Psoas muscle (tissue), 8 donors: ENCODE measurements around the gene CBX3. TPM values are rescaled to one million over a fixed set of nuclear protein-coding genes. Genes with fewer than 3 reads are reported as not detected.

Source experiments
- ATAC-seq, 4 donors: fragments of 200-7000 bp; cut with Tn5 transposase; one replicate each; pipeline ENCODE4 v1.9.1; 2020; ENCODE audit warnings: moderate library complexity in 3 of 4, mild to moderate bottlenecking in 2 of 4
- DNase-seq, 2 donors: peaks; one replicate each; pipeline ENCODE4 v3.0.0-alpha.2; 2020
- H3K27ac ChIP-seq: fragments of 200-600 bp; one replicate; pipeline ENCODE4 v1.8.0; 2022
- H3K27me3 ChIP-seq, 3 donors: fragments of 200-600 bp in 1 of 3; one replicate each; pipeline versions ENCODE4 v1.6.1 to v1.8.0; 2013 to 2022; ENCODE audit warnings: low read length in 2 of 3, mild to moderate bottlenecking in 2 of 3, moderate library complexity in 1 of 3; ENCODE audit not compliant: insufficient read depth in 3 of 3
- H3K36me3 ChIP-seq, 2 donors: fragments of 200-600 bp in 1 of 2; one replicate each; pipeline versions ENCODE4 v1.6.1 to v1.8.0; 2013 to 2022; ENCODE audit warnings: low read depth in 1 of 2, mild to moderate bottlenecking in 1 of 2, moderate library complexity in 1 of 2; ENCODE audit not compliant: insufficient read depth in 1 of 2
- H3K4me1 ChIP-seq: fragments of 200-600 bp; one replicate; pipeline ENCODE4 v1.8.0; 2022
- H3K4me3 ChIP-seq: fragments of 200-600 bp; one replicate; pipeline ENCODE4 v1.8.0; 2022; ENCODE audit warnings: mild to moderate bottlenecking
- H3K9me3 ChIP-seq: fragments of 200-600 bp; one replicate; pipeline ENCODE4 v1.8.0; 2022
- WGBS, 3 donors: extraction: QIAGEN DNeasy Blood & Tissue Kit; methylation state at CpG; one replicate each; pipeline versions ENCODE4 v1.1.6 to v1.1.7; 2013; 5-methylcytosine and 5-hydroxymethylcytosine counted together
- intact Hi-C, 2 donors: fragments of 100-400 bp; cut with DNase I; formaldehyde crosslinking; loops; one replicate each; pipeline versions ENCODE4 v1.11.0 to v1.14.2; 2022
- polyA plus RNA-seq, 3 donors: library from polyadenylated mRNA; stranded (reverse); fragments of 200-250 nt; gene quantifications; one replicate each; pipeline ENCODE4 v1.2.3, GENCODE V29; 2013
- total RNA-seq, 4 donors: library from RNA; stranded (reverse); fragmentation: NEBNext Ultra II Directional in 2 of 4; extraction: Animal tissue kit (Norgen Biotek cat#: 25700) in 2 of 4; gene quantifications; one replicate each; pipeline versions ENCODE4 v1.2.1 to v1.2.4, GENCODE V29; 2021 to 2023
- TF ChIP-seq, protein P1 (sequence below): fragments of 200-600 bp; IDR thresholded peaks from one replicate; pipeline ENCODE4 v1.8.0; 2022; ENCODE audit warnings: antibody characterized with exemption
- donor health status: healthy with polysubstance abuse.
- donor health status: DM: no; HTN: no; CAD: no; lungs with moderate emphysema.
- donor health status: Bipolar disorder and iron deficiency.
- donor health status: healthy.
- donor health status: DM: yes; HTN: yes; CAD: no.
- donor health status: DM: no; HTN: no; CAD: no.
- donor health status: DM: no; HTN: no; CAD: no.
- donor health status: DM: yes; HTN: yes; CAD: no.

Gene CBX3
- total and polyA plus RNA-seq, 7 donors, result 45.3 to 97.0 (median 71.6) TPM

DNA sequence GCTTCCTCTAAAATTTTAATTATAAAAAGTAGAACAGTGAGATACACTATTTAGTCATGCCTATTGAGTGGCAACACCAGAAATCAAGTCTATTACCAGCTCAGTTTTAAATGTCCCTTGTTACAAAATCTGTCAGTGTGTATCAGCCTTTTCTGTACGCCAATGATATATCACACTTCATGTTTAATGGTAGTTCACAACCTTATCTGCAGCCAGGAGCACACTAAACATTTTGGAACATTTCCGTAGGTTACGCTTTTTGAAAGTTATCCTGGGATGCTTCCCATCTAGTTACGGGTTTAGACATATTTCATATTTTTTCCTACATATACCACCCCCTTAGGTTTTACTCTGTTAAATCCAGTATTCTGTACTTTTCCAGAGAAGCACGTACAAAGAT, 6.4 kb upstream of the CBX3 start:
- Histone ChIP-seq H3K9me3 (no peaks in the 10 kb centered on the region), H3K27me3 (no peaks in the 10 kb centered on the region), H3K4me3 (peak overlapping the region; percentile 90), H3K27ac (no peak overlapping the region), H3K4me1 (peaks cover 67% of the 10 kb centered on the region), H3K36me3 (peaks cover 20 to 87% of the 10 kb centered on the region in 2 donors)
- 75 to 84% (median 81%) methylated on average over 5 of the region's 5 CpGs for WGBS, 3 donors
- DNase-seq (no peak), ATAC-seq (no peak)
- TF ChIP-seq, protein P1, sequence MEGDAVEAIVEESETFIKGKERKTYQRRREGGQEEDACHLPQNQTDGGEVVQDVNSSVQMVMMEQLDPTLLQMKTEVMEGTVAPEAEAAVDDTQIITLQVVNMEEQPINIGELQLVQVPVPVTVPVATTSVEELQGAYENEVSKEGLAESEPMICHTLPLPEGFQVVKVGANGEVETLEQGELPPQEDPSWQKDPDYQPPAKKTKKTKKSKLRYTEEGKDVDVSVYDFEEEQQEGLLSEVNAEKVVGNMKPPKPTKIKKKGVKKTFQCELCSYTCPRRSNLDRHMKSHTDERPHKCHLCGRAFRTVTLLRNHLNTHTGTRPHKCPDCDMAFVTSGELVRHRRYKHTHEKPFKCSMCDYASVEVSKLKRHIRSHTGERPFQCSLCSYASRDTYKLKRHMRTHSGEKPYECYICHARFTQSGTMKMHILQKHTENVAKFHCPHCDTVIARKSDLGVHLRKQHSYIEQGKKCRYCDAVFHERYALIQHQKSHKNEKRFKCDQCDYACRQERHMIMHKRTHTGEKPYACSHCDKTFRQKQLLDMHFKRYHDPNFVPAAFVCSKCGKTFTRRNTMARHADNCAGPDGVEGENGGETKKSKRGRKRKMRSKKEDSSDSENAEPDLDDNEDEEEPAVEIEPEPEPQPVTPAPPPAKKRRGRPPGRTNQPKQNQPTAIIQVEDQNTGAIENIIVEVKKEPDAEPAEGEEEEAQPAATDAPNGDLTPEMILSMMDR, result no peak
- intact Hi-C loops, result loop anchor here in 1 of 2 donors (5.0 to 10.0 kb wide), 2 partner anchors 300 to 972 kb away; partner anchors contain the start of gene HOXA9

DNA sequence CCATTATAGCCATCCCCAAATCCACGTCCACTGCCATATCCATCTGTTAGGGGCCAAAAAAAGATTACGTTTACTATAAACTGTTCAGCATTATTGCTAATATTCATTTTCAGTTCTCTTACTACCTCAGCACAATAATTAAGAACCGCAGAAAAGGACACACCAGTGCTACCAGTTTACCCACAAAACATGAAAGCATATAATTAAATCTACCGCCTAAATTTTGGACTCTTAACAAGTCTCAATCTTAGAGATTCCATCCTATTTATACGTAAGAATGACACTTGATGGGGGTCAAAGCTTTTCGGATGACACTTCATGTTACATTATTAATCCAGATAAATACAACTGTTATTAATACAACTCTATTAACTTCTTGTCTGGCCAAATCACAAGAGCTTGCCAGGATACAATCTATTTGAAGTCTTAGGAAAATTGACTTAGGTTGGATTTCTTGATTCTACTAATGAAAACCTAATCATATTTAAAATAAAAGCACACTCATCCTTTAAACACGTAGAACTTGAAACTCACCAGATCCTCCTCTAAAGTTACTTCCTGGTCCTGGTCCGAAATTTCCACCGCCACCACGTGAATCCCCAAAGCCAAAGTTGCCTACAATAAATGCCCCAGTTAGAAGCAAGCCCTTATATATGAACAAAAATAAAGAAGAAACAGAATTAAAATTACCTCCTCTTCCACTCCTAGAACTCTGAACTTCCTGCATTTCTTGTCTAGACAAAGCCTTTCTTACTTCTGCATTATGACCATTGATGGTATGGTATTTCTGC, 5.5 kb upstream of the CBX3 start:
- WGBS, 3 donors, result 45 to 58% (median 49%) methylated on average over 10 of the region's 10 CpGs
- Histone ChIP-seq H3K27me3 (no peaks in the 10 kb centered on the region), H3K4me3 (peak overlapping the region; percentile 90), H3K9me3 (no peaks in the 10 kb centered on the region), H3K36me3 (peaks cover 13 to 78% of the 10 kb centered on the region in 2 donors), H3K4me1 (peaks cover 65% of the 10 kb centered on the region), H3K27ac (peak overlapping the region; percentile 55)
- intact Hi-C loops, result loop anchor here in 1 of 2 donors (5.0 to 10.0 kb wide), 2 partner anchors 301 to 971 kb away; partner anchors contain the start of gene HOXA9
- ATAC-seq, result no peak
- DNase-seq, result no peak
- TF ChIP-seq, protein P1, result no peak

GRCh38 chr7:26197153-26198115, 4.1 kb upstream of the CBX3 start:
- no peaks in the 10 kb centered on the region for H3K27me3 ChIP-seq
- intact Hi-C loops, result loop anchor here in 1 of 2 donors (5.0 to 10.0 kb wide), 2 partner anchors 303 to 970 kb away; partner anchors contain the start of gene HOXA9
- TF ChIP-seq, protein P1, result no peak
- H3K27ac ChIP-seq, result peak overlapping the region; percentile 97
- ATAC-seq (no peak), DNase-seq (no peak)
- H3K4me1 ChIP-seq, result peaks cover 53% of the 10 kb centered on the region
- WGBS, 3 donors, result 16 to 25% (median 17%) methylated on average over 5 of the region's 5 CpGs
- peak overlapping the region; percentile 90 for H3K4me3 ChIP-seq
- peaks cover 8 to 64% of the 10 kb centered on the region in 2 donors for H3K36me3 ChIP-seq
- no peaks in the 10 kb centered on the region for H3K9me3 ChIP-seq

DNA sequence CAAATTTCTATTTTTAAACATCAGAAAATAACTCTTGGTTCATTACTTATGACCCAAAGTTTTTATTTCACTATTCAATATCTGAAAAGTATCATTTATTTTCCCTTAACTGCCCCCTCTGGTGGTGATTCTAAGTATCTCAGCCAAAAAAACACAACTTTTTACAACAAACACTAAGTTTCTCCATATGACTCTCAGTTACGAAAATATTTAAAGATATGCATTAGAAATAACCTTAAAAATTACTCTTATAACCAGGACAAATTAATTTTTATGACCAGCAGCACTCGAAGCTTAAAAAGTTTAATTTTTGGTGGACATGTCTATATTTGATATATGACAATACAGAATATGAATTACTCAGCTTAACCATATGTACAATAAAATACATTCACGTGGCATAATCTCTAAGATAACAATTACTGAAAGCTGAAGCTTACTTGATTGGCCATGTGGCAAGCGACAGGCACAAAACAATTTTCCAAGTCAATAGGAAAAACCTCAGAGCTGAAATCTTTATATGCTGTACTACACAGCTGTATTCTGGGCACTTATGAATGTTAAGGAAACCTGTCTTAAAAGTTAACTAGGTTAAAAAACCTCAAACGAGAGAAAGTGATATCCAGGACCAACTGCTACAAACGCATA, 3.3 kb upstream of the CBX3 start:
- ATAC-seq (no peak), DNase-seq (no peak)
- 0 to 1% (median 1%) methylated on average over 6 of the region's 6 CpGs for WGBS, 3 donors
- no peaks in the 10 kb centered on the region for H3K9me3 ChIP-seq
- H3K4me3 ChIP-seq, result peak overlapping the region; percentile 90
- H3K27me3 ChIP-seq, result no peaks in the 10 kb centered on the region
- H3K4me1 ChIP-seq, result peaks cover 51% of the 10 kb centered on the region
- H3K27ac ChIP-seq, result peak overlapping the region; percentile 97
- peaks cover 3 to 56% of the 10 kb centered on the region in 2 donors for H3K36me3 ChIP-seq
- TF ChIP-seq, protein P1, result peak; percentile 80
- intact Hi-C loops, result loop anchor here in 1 of 2 donors (5.0 to 10.0 kb wide), 2 partner anchors 303 to 969 kb away; partner anchors contain the start of gene HOXA9
